ENCODE measurements around the gene LNPEP.

- TF ChIP-seq, protein P1, sequence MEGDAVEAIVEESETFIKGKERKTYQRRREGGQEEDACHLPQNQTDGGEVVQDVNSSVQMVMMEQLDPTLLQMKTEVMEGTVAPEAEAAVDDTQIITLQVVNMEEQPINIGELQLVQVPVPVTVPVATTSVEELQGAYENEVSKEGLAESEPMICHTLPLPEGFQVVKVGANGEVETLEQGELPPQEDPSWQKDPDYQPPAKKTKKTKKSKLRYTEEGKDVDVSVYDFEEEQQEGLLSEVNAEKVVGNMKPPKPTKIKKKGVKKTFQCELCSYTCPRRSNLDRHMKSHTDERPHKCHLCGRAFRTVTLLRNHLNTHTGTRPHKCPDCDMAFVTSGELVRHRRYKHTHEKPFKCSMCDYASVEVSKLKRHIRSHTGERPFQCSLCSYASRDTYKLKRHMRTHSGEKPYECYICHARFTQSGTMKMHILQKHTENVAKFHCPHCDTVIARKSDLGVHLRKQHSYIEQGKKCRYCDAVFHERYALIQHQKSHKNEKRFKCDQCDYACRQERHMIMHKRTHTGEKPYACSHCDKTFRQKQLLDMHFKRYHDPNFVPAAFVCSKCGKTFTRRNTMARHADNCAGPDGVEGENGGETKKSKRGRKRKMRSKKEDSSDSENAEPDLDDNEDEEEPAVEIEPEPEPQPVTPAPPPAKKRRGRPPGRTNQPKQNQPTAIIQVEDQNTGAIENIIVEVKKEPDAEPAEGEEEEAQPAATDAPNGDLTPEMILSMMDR (IDR thresholded peaks at IDR 0.05): no peak
- no peak for TF ChIP-seq POLR2A (IDR thresholded peaks at IDR 0.05)
These were observed 127.4 kb downstream of the LNPEP start for GRCh38 chr5:97063251-97063650.
